BE2C (cell line): ENCODE results near the gene DSCAM.

Experiments used
- DNase-seq: peaks from one replicate; pipeline ENCODE4 v3.0.0-alpha.2; 2020
- H3K27me3 ChIP-seq: fragments of 250-450 bp; sonication (Bioruptor Pico); 2 replicates; pipeline ENCODE4 v1.5.1; 2020; ENCODE audit warnings: mild to moderate bottlenecking
- H3K36me3 ChIP-seq: fragments of 250-450 bp; sonication (Bioruptor Pico); 2 replicates; pipeline ENCODE4 v1.5.1; 2020; ENCODE audit warnings: mild to moderate bottlenecking
- H3K4me1 ChIP-seq: fragments of 250-450 bp; sonication (Bioruptor Pico); 2 replicates; pipeline ENCODE4 v1.5.1; 2020
- H3K4me3 ChIP-seq: 2 replicates; pipeline ENCODE4 v1.5.1; 2011; ENCODE audit warnings: low read depth, low read length
- H3K9me3 ChIP-seq: fragments of 250-450 bp; sonication (Bioruptor Pico); 2 replicates; pipeline ENCODE4 v1.5.1; 2020
- CTCF ChIP-seq: IDR thresholded peaks from 2 replicates; pipeline ENCODE4 v1.5.1; 2012; ENCODE audit warnings: mild to moderate bottlenecking, low read depth, low read length

DSCAM gene

DNA sequence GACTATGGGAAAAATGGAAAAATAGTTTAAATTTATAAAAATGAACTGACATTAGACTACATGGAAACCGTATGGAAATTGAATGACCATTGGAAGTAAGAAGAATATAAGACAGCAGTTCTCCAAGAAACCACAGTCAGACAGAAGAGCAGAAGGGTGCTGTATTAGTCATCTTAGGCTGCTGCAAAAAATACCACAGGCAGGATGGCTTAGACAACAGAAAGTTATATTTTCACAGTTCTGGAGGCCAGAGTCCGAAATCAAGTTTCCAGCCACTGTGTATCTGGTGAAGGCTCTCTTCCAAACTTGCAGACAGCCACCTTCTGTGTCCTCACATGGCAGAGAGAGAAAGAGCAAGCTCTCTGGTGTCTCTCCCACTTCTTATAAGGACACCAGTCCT, 175.2 kb downstream of the DSCAM start:
- Histone ChIP-seq H3K4me3 (no peak overlapping the region), H3K4me1 (no peaks in the 10 kb centered on the region), H3K27me3 (no peaks in the 10 kb centered on the region), H3K9me3 (no peaks in the 10 kb centered on the region), H3K36me3 (no peaks in the 10 kb centered on the region)
- no peak for DNase-seq
- TF ChIP-seq CTCF: no peak

GRCh38 chr21:40668555-40669275, 178.2 kb downstream of the DSCAM start:
- H3K36me3 ChIP-seq: no peaks in the 10 kb centered on the region

DNA sequence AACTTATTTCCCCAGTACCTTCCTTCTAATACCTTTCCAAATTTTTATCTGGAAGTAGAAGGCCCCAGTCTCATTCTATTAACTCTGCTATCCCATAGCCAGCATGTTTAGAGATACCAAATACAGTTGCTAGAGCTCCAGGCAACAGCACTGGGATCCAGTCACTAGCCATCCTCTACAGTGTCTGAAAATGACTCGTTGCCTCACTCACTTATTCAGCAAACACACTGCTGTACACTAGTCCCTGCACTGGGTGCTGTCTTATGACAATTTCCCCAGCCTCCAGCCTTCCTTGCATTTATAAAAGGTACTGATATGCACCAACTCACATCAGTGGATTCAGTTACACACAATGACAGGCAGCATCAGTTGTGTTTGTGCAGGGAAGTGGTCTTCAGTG, 179.0 kb downstream of the DSCAM start:
- Histone ChIP-seq H3K4me3 (no peak overlapping the region), H3K36me3 (no peaks in the 10 kb centered on the region), H3K27me3 (no peaks in the 10 kb centered on the region), H3K9me3 (no peaks in the 10 kb centered on the region), H3K4me1 (no peaks in the 10 kb centered on the region)
- no peak for DNase-seq
- no peak for TF ChIP-seq CTCF

More at GRCh38 chr21:40668555-40669275, 178.2 kb downstream of the DSCAM start:
- no peak overlapping the region for H3K4me3 ChIP-seq
- H3K9me3 ChIP-seq: no peaks in the 10 kb centered on the region
- no peak for DNase-seq
- TF ChIP-seq CTCF: no peak
- no peaks in the 10 kb centered on the region for H3K27me3 ChIP-seq
- H3K4me1 ChIP-seq: no peaks in the 10 kb centered on the region

- Histone ChIP-seq H3K9me3 (no peaks in the 10 kb centered on the region), H3K27me3 (no peaks in the 10 kb centered on the region), H3K4me3 (no peak overlapping the region), H3K4me1 (no peaks in the 10 kb centered on the region), H3K36me3 (no peaks in the 10 kb centered on the region)
- no peak for DNase-seq
- no peak for TF ChIP-seq CTCF
Measured at GRCh38 chr21:40662889-40663288, 184.1 kb downstream of the DSCAM start.

- no peak for DNase-seq
- H3K36me3 ChIP-seq: no peaks in the 10 kb centered on the region
- TF ChIP-seq CTCF: no peak
- H3K27me3 ChIP-seq: no peaks in the 10 kb centered on the region
- no peaks in the 10 kb centered on the region for H3K9me3 ChIP-seq
- no peak overlapping the region for H3K4me3 ChIP-seq
- no peaks in the 10 kb centered on the region for H3K4me1 ChIP-seq
Measured at GRCh38 chr21:40660461-40660860, 186.5 kb downstream of the DSCAM start.

GRCh38 chr21:40658311-40658710, 188.6 kb downstream of the DSCAM start:
- no peak for DNase-seq
- H3K36me3 ChIP-seq: no peaks in the 10 kb centered on the region
- H3K27me3 ChIP-seq: no peaks in the 10 kb centered on the region
- TF ChIP-seq CTCF: no peak
- H3K9me3 ChIP-seq: no peaks in the 10 kb centered on the region
- no peak overlapping the region for H3K4me3 ChIP-seq
- no peaks in the 10 kb centered on the region for H3K4me1 ChIP-seq
